GM04503 (cell line): Measurements from ENCODE around the gene IVD.

Experiments used
- DNase-seq: peaks from one replicate; pipeline ENCODE4 v3.0.0-alpha.2; 2012; ENCODE audit warnings: low read depth

Gene IVD

GRCh38 chr15:40405501-40406381 lies at the start of gene IVD:
IVD (plus strand) TSS chr15:40405795; CDS start chr15:40405828, 33 bp downstream.
- peak; percentile 80 for DNase-seq

- no peak for DNase-seq
Observed at GRCh38 chr15:40355976-40356585, 49.5 kb upstream of the IVD start.

- DNase-seq: no peak
Observed at GRCh38 chr15:40357246-40357645, 48.3 kb upstream of the IVD start.

- DNase-seq: no peak
Observed at GRCh38 chr15:40357723-40358470, 47.7 kb upstream of the IVD start, which contains the start of gene DISP2. DISP2 (plus strand) TSS chr15:40358219; CDS start chr15:40358322, 103 bp downstream.

- no peak for DNase-seq
Observed at GRCh38 chr15:40358471-40359353, 46.9 kb upstream of the IVD start.

- DNase-seq: no peak
Observed at GRCh38 chr15:40360015-40360414, 45.6 kb upstream of the IVD start.

GRCh38 chr15:40361640-40362039 lies 44.0 kb upstream of the IVD start:
- no peak for DNase-seq

GRCh38 chr15:40363611-40364010 lies 42.0 kb upstream of the IVD start:
- no peak for DNase-seq

- DNase-seq: no peak
Observed at GRCh38 chr15:40364251-40364650, 41.3 kb upstream of the IVD start.

GRCh38 chr15:40365016-40365415 lies 40.6 kb upstream of the IVD start:
- no peak for DNase-seq

- no peak for DNase-seq
Observed at GRCh38 chr15:40365624-40366456, 39.8 kb upstream of the IVD start.

GRCh38 chr15:40366457-40367370 lies 38.9 kb upstream of the IVD start:
- no peak for DNase-seq

- DNase-seq: no peak
Observed at GRCh38 chr15:40367371-40367685, 38.3 kb upstream of the IVD start.

GRCh38 chr15:40367686-40368611 lies 37.6 kb upstream of the IVD start:
- DNase-seq: no peak

GRCh38 chr15:40368719-40369473 lies 36.7 kb upstream of the IVD start:
- no peak for DNase-seq

GRCh38 chr15:40369474-40369869 lies 36.1 kb upstream of the IVD start:
- DNase-seq: no peak

GRCh38 chr15:40369971-40370370 lies 35.6 kb upstream of the IVD start:
- no peak for DNase-seq

GRCh38 chr15:40372981-40373380 lies 32.6 kb upstream of the IVD start:
- no peak for DNase-seq
